GM12892 (cell line): ENCODE data around the gene RLBP1.

ENCODE experiments used
- DNase-seq: peaks from one replicate; pipeline ENCODE4 v3.0.0; 2011; ENCODE audit not compliant: insufficient read length
- FAIRE-seq: peaks from 2 replicates; lab custom pipeline; 2011; peaks lifted over from hg19 to GRCh38; lab: Jason Lieb, UNC
- POLR2A ChIP-seq: IDR thresholded peaks from 2 replicates; pipeline ENCODE4 v1.6.1; 2011; ENCODE audit warnings: low read depth, low read length, control low read depth
- POLR2AphosphoS5 ChIP-seq: IDR thresholded peaks from 2 replicates; pipeline ENCODE4 v1.6.1; 2011; ENCODE audit warnings: low read depth, low read length, control low read depth
- TAF1 ChIP-seq: IDR thresholded peaks from 2 replicates; pipeline ENCODE4 v1.6.1; 2011; ENCODE audit warnings: low read depth, mild to moderate bottlenecking, control low read depth, low read length, borderline replicate concordance

Gene RLBP1

DNA sequence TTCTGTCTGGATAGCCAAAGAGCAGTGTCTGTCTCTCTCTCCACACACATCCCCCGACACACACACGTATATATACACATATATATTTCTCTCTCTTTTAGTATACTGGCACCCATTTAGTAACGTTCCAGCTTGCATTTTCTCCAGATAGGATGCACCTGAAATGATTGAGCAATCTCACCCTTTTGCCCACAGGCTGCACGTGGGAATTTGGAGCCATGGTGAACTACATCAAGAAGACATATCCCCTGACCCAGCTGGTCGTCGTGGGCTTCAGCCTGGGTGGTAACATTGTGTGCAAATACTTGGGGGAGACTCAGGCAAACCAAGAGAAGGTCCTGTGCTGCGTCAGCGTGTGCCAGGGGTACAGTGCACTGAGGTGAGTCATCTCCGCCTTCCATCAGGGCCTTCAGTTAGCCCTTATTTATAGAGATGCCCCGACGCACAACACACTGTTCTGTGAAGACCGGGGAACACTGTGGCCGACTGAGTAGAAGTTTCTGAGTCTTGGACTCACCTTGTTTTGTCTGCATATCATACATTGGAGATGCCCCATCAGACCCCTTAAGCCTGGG is 45.7 kb downstream of the RLBP1 start:
- DNase-seq: no peak
- TF ChIP-seq TAF1: no peak
- no peak for TF ChIP-seq POLR2AphosphoS5
- no peak for TF ChIP-seq POLR2A
- no peak for FAIRE-seq

DNA sequence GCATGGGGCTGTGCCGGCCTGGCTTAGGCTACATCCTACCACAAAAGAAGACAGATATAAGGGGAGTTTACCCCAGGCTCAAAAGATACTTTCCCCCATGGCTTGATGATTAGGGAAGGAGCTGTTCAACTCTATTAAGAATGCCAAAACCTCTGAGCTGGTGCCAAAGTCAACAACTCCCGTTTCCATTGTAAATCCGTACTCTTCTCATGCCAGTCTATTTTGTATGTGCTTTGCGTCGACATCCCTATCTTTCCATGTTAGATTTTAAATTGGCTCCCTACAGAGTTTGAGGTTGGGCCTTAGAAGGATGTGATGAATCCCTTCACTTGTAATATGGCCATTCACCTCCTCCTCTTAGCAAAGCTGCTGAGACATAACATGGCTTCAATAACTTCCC is 46.9 kb downstream of the RLBP1 start:
- no peak for FAIRE-seq
- DNase-seq: no peak
- no peak for TF ChIP-seq TAF1
- no peak for TF ChIP-seq POLR2A
- TF ChIP-seq POLR2AphosphoS5: no peak

- TF ChIP-seq TAF1: no peak
- no peak for TF ChIP-seq POLR2AphosphoS5
- TF ChIP-seq POLR2A: no peak
- DNase-seq (no peak), FAIRE-seq (no peak)
Observed at GRCh38 chr15:89172921-89173320, 48.5 kb downstream of the RLBP1 start.

DNA sequence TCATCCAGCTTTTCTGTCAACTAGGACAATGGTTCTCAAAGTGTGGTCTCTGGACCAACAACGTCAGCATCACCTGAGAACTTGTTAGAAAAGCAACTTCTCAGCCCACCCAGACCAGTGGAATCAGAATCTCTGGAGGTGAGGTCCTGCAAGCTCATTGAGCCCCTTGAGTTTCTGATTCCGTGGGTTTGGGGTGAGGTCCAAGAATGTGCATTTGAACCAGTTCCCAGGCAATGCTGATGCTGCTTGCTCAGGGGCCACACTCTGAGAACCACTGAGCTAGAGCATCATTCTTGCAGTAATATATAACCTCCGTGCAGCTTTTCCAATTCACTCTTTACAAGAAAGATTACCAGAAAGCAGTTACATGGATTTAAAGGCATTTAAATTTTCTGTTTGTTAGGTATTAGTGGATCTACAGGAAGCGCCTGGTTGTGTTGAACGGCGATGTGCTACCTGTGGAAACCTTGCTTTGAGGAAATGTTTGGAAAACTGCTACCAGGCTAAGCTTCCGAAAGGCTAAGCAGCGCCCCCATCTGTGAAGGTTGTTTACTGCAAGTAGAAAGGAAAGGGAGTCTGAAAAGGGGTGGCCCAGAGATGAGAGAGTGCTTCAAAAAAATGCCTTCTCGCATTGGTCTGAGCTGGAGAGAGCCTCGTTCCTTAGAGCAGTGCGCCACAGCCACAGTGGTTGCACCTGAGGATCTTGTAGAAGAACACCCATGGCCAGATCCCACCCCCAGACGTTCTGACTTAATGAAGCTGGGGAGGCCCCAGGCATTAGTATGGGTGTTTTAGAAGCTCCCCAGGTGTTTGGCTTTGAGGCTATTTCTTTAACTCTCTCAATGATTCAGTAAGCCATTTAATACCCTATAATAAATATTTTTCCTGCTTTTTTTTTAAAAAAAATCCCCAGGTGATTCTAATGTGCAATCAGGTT is 50.0 kb downstream of the RLBP1 start:
- TF ChIP-seq POLR2AphosphoS5 (no peak), TAF1 (no peak), POLR2A (no peak)
- FAIRE-seq (no peak), DNase-seq (no peak)

DNA sequence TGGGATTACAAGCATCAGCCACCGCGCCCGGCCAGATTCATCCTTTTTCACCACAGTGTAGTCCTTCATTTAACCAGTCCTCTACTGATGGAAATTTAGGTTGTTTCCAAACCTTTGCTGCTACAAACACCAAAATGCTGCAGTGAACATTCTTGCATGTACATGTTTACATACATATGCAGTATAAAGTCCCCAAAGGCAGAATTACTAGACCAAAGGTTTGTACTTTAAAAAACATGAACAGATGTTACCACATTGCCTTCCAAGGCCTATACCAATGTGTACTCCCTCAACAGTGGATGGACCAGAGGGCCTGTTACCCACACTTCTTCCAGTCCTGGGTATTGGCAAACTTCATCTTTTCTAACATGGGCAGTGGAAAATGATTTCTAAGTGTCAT is 51.0 kb downstream of the RLBP1 start:
- FAIRE-seq (no peak), DNase-seq (no peak)
- TF ChIP-seq POLR2AphosphoS5 (no peak), TAF1 (no peak), POLR2A (no peak)

- no peak for TF ChIP-seq POLR2A
- TF ChIP-seq POLR2AphosphoS5: no peak
- DNase-seq: no peak
- FAIRE-seq: peak; percentile 21
Observed at GRCh38 chr15:89168316-89168833, 53.0 kb downstream of the RLBP1 start.

DNA sequence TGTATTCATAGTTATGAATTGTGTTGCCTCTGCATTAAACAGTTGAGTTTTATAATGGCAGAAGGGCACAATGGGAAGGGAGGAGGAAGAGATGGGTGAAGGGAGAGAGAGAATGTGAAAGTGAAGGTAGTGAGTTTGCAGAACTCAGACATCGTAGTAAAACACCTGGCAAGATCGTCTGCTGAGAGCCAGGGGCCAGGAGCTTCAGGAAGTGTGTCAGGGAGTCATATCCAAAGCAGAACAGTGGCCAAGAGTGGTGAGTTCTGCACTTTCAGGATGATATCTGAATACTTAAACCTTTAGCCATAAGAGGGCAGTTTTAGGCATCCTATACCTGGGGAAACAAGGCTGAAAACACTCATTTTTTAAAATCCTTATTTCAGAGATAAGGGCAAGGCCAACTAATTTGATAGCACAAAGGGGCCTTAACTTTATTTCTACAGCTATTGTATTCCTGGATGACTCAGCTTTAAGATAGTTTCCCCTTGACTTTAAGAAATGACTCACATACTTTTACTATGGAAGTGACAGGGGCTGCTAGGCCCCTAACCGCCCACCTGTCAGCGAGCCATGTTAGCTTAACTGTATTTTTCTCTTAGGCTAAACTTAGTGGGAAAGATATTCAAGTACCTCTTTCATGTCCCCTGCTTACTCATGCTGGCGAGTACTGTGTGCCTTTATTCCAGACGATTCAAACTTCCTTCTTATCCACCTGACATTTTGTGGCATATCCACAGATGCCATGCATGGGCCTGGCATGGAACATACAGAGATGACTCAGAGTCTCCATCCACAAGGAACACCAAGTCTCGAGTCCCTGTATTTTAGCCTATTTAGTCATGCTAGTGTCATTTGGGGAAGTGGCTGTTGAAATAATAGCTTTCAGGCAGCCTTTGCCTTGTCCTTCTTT is 53.9 kb downstream of the RLBP1 start:
- peak; percentile 91 for FAIRE-seq
- TF ChIP-seq TAF1 (no peak), POLR2A (no peak), POLR2AphosphoS5 (no peak)

GRCh38 chr15:89165677-89166076 is 55.7 kb downstream of the RLBP1 start:
- TF ChIP-seq TAF1 (no peak), POLR2A (no peak), POLR2AphosphoS5 (no peak)
- FAIRE-seq (no peak), DNase-seq (no peak)

More for the DNA sequence above, 53.9 kb downstream of the RLBP1 start:
- no peak for DNase-seq

DNA sequence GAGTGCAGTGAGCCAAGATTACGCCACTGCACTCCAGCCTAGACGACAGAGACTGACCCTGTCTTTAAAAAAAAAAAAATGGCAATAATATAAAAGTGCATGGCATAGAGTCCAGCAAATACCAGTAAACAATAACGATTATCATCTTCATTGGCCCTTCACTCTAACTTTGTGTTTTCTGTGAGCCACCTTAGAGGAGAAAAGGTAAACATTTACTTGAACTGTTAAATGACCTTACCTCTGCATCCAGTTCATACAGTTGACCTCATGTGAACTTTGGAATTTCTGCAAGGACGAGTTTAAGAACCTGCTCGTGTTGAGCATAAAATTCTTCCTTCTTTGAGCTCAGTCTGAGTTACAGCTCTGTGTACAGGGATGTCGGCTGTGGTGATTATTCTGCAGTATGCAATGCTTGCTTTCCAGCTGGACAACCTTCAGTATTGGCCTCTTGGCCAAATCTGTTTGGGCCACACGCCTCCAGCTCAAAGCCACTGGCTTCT is 56.6 kb downstream of the RLBP1 start:
- FAIRE-seq (no peak), DNase-seq (no peak)

GRCh38 chr15:89163271-89164055 is 57.9 kb downstream of the RLBP1 start:
- FAIRE-seq: no peak
- TF ChIP-seq POLR2AphosphoS5 (no peak), TAF1 (no peak), POLR2A (no peak)
- no peak for DNase-seq

More for the DNA sequence above, 56.6 kb downstream of the RLBP1 start:
- no peak for TF ChIP-seq TAF1
- no peak for TF ChIP-seq POLR2AphosphoS5
- no peak for TF ChIP-seq POLR2A
